HepG2 (cell line): ENCODE results near the gene CDKL2. TPM values are rescaled to one million over a fixed set of nuclear protein-coding genes. Genes with fewer than 3 reads are reported as not detected.

Source experiments
- ATF7 ChIP-seq, 2 experiments: fragments of 450-650 bp in 1 of 2; sonication (generic) in 1 of 2; formaldehyde crosslinking in 1 of 2; IDR thresholded peaks; 2 replicates each; pipeline versions ENCODE4 v1.4.0 to v1.6.1; 2016 to 2020; ENCODE audit warnings: antibody characterized with exemption in 1 of 2, mild to moderate bottlenecking in 1 of 2, missing genetic modification reagents in 1 of 2
- ATRX ChIP-seq: sonication (generic); formaldehyde crosslinking; IDR thresholded peaks from 2 replicates; pipeline ENCODE4 v1.4.0; 2020; ENCODE audit warnings: missing genetic modification reagents, borderline replicate concordance
- BHLHE40 ChIP-seq: IDR thresholded peaks from 2 replicates; pipeline ENCODE4 v1.6.1; 2011; ENCODE audit warnings: low read length, improper control_type of control experiment
- CREB3 ChIP-seq: sonication (generic); formaldehyde crosslinking; IDR thresholded peaks from 2 replicates; pipeline ENCODE4 v1.5.0; 2020; ENCODE audit warnings: missing genetic modification reagents
- DMTF1 ChIP-seq: sonication (generic); formaldehyde crosslinking; IDR thresholded peaks from 2 replicates; pipeline ENCODE4 v1.4.0; 2020; ENCODE audit warnings: mild to moderate bottlenecking, missing genetic modification reagents
- DR1 ChIP-seq: sonication (generic); formaldehyde crosslinking; IDR thresholded peaks from 2 replicates; pipeline ENCODE4 v1.8.0; 2021; ENCODE audit warnings: mild to moderate bottlenecking, missing genetic modification reagents, inconsistent platforms
- E2F1 ChIP-seq: sonication (generic); formaldehyde crosslinking; IDR thresholded peaks from 2 replicates; pipeline ENCODE4 v1.5.0; 2020; ENCODE audit warnings: missing genetic modification reagents
- KDM5A ChIP-seq: fragments of 200-600 bp; sonication (generic); IDR thresholded peaks from 2 replicates; pipeline ENCODE4 v1.7.0; 2018; ENCODE audit warnings: antibody characterized with exemption, mild to moderate bottlenecking, low read length, borderline replicate concordance
- MLXIP ChIP-seq: sonication (generic); formaldehyde crosslinking; IDR thresholded peaks from 2 replicates; pipeline ENCODE4 v1.9.0; 2021; ENCODE audit warnings: missing genetic modification reagents, borderline replicate concordance
- MTF2 ChIP-seq: sonication (generic); formaldehyde crosslinking; IDR thresholded peaks from 2 replicates; pipeline ENCODE4 v1.5.0; 2020; ENCODE audit warnings: missing genetic modification reagents, borderline replicate concordance
- NFE2L2 ChIP-seq: fragments of 150-350 bp; IDR thresholded peaks from 2 replicates; pipeline ENCODE4 v1.6.1; 2014; ENCODE audit warnings: low read length
- NRL ChIP-seq: sonication (generic); formaldehyde crosslinking; IDR thresholded peaks from 2 replicates; pipeline ENCODE4 v1.5.0; 2020; ENCODE audit warnings: missing genetic modification reagents, mild to moderate bottlenecking, moderate library complexity, borderline replicate concordance
- PHF8 ChIP-seq: sonication (generic); formaldehyde crosslinking; IDR thresholded peaks from 2 replicates; pipeline ENCODE4 v1.5.0; 2020; ENCODE audit warnings: missing genetic modification reagents
- SMAD3 ChIP-seq: sonication (generic); formaldehyde crosslinking; IDR thresholded peaks from 2 replicates; pipeline ENCODE4 v1.4.0; 2020; ENCODE audit warnings: missing genetic modification reagents
- SMARCC2 ChIP-seq: fragments of 450-650 bp; IDR thresholded peaks from 2 replicates; pipeline ENCODE4 v1.6.1; 2017; ENCODE audit warnings: antibody characterized with exemption, mild to moderate bottlenecking
- TAF1 ChIP-seq: sonication (generic); formaldehyde crosslinking; IDR thresholded peaks from 2 replicates; pipeline ENCODE4 v1.4.0; 2020; ENCODE audit warnings: missing genetic modification reagents
- U2AF1 ChIP-seq: fragments of 200-400 bp; formaldehyde crosslinking; optimal IDR thresholded peaks from 2 replicates; pipeline ENCODE3; 2017; ENCODE audit warnings: mild to moderate bottlenecking, low read depth, low read length
- ZBTB20 ChIP-seq: sonication (generic); formaldehyde crosslinking; IDR thresholded peaks from 2 replicates; pipeline ENCODE4 v1.8.1; 2023; ENCODE audit warnings: missing genetic modification reagents, low read depth, mild to moderate bottlenecking, borderline replicate concordance
- ZBTB8A ChIP-seq: sonication (generic); formaldehyde crosslinking; IDR thresholded peaks from 2 replicates; pipeline ENCODE4 v1.4.0; 2020; ENCODE audit warnings: mild to moderate bottlenecking, low read depth, missing genetic modification reagents, borderline replicate concordance
- ZNF101 ChIP-seq: sonication (generic); formaldehyde crosslinking; IDR thresholded peaks from 2 replicates; pipeline ENCODE4 v1.4.0; 2020; ENCODE audit warnings: mild to moderate bottlenecking, low read depth, missing genetic modification reagents, borderline replicate concordance
- ZNF562 ChIP-seq: sonication (generic); formaldehyde crosslinking; IDR thresholded peaks from 2 replicates; pipeline ENCODE4 v1.8.0; 2022; ENCODE audit warnings: missing genetic modification reagents, borderline replicate concordance
- polyA plus RNA-seq, 8 experiments: library from polyadenylated mRNA; depleted of rRNA in 3 of 8; stranded (reverse) in 7 of 8; unstranded in 1 of 8; fragments of >200 nt; fragmentation: Illumina TruSeq in 4 of 8; extraction: Trizol in 4 of 8; gene quantifications; 2 replicates each; pipeline versions ENCODE4 v1.2.1 to v1.2.3, GENCODE V29; 2011 to 2016; ENCODE audit warnings: low read depth in 4 of 8, missing spikeins in 1 of 8, mixed read lengths in 1 of 8; ENCODE audit not compliant: insufficient read depth in 1 of 8
- total RNA-seq, 5 experiments: library from RNA; depleted of rRNA; stranded (reverse); fragments of >200 nt; fragmentation: Illumina TruSeq; extraction: Trizol; gene quantifications; 2 replicates each; pipeline ENCODE4 v1.2.3, GENCODE V29; 2016; ENCODE audit warnings: low read depth in 1 of 5

CDKL2 gene
- total and polyA plus RNA-seq, 2 of the 13 experiments (the other 11 are each of a cell fraction or from before 2014, with no cell fraction given), result not detected

GRCh38 chr4:75673027-75673958 lies 43.0 kb upstream of the CDKL2 start, which contains the start of gene G3BP2 (continued):
- TF ChIP-seq DMTF1 (CRISPR knock-in tag), result peak; percentile 48; the same call in 1 of the 2 replicates
- peak; percentile 71; the same call in 1 of the 2 replicates for TF ChIP-seq MTF2
- TF ChIP-seq SMAD3, result no peak
- no peak for TF ChIP-seq MLXIP
- TF ChIP-seq CREB3, result peak; percentile 91
- TF ChIP-seq TAF1 (CRISPR knock-in tag), result peak; percentile 84
- peak; percentile 91 for TF ChIP-seq NRL
- TF ChIP-seq ATF7 (IDR thresholded peaks at IDR 0.05), result no peak
- TF ChIP-seq ATF7 (CRISPR knock-in tag; IDR thresholded peaks at IDR 0.05), result 0 out of 2 replicates have a peak, but pooled peaks have one; percentile 35
- no peak; the same call in 1 of the 2 replicates for TF ChIP-seq KDM5A
- TF ChIP-seq SMARCC2, result no peak
- no peak for TF ChIP-seq ATRX (CRISPR knock-in tag)
- 0 out of 2 replicates have a peak, but pooled peaks have one; percentile 33 for TF ChIP-seq BHLHE40
- peak; percentile 71 for TF ChIP-seq PHF8 (CRISPR knock-in tag)
- TF ChIP-seq ZNF562, result no peak
- peak; percentile 66; the same call in 1 of the 2 replicates for TF ChIP-seq E2F1 (CRISPR knock-in tag)
- TF ChIP-seq ZNF101 (CRISPR knock-in tag), result no peak
- TF ChIP-seq U2AF1, result peak; percentile 52
- TF ChIP-seq ZBTB8A (CRISPR knock-in tag), result peak; percentile 48; the same call in 1 of the 2 replicates
- TF ChIP-seq DR1 (CRISPR knock-in tag), result peak; percentile 96
- TF ChIP-seq NFE2L2, result no peak
- TF ChIP-seq ZBTB20 (CRISPR knock-in tag), result no peak; the same call in 1 of the 2 replicates
